GM15510 (cell line): Measurements from ENCODE around the gene URGCP.
A peak's percentile ranks its signal among the peaks of the same experiment; 100 is the strongest.

Experiments
- POLR2A ChIP-seq: IDR thresholded peaks from 3 replicates; pipeline ENCODE4 v1.6.1; 2011; ENCODE audit warnings: borderline replicate concordance; ENCODE audit not compliant: insufficient read length; ENCODE audit errors: extremely low read depth

The URGCP gene

GRCh38 chr7:43929529-43930457 is 23.4 kb upstream of the URGCP start:
- no peak for TF ChIP-seq POLR2A

- no peak for TF ChIP-seq POLR2A
These were observed 21.4 kb upstream of the URGCP start for GRCh38 chr7:43927810-43928209.

- no peak for TF ChIP-seq POLR2A
These were observed 20.4 kb upstream of the URGCP start for GRCh38 chr7:43926798-43927123.

GRCh38 chr7:43925984-43926797 is 19.8 kb upstream of the URGCP start, which contains the start of gene UBE2D4:
Gene UBE2D4 (plus strand): TSS chr7:43926436. CDS start chr7:43926533, 97 bp downstream.
- peak; percentile 97 for TF ChIP-seq POLR2A

- no peak for TF ChIP-seq POLR2A
These were observed 16.3 kb upstream of the URGCP start for GRCh38 chr7:43922726-43923125.

- no peak for TF ChIP-seq POLR2A
These were observed 15.0 kb upstream of the URGCP start for GRCh38 chr7:43921423-43921822.

- no peak for TF ChIP-seq POLR2A
These were observed 9.5 kb upstream of the URGCP start for GRCh38 chr7:43915907-43916306.

GRCh38 chr7:43914795-43915194 is 8.4 kb upstream of the URGCP start:
- TF ChIP-seq POLR2A = no peak

GRCh38 chr7:43905956-43906330 is 453 bp downstream of the URGCP start:
- TF ChIP-seq POLR2A = no peak

- TF ChIP-seq POLR2A = no peak
These were observed 1.0 kb downstream of the URGCP start for GRCh38 chr7:43905209-43905946.

- no peak for TF ChIP-seq POLR2A
These were observed 1.7 kb downstream of the URGCP start for GRCh38 chr7:43904533-43905208.

GRCh38 chr7:43902542-43903054 is 3.8 kb downstream of the URGCP start:
- no peak for TF ChIP-seq POLR2A

- TF ChIP-seq POLR2A = no peak
These were observed 10.5 kb downstream of the URGCP start for GRCh38 chr7:43895847-43896415.
